Activated CD4-positive, alpha-beta T cell treated with anti-CD3 and anti-CD28 coated beads, Interleukin-2, Interleukin-4, amounts not matched to agents 100 ng/mL and 50 ng/mL, durations not matched to agents 16 hours and 8 hours (primary cell): Measurements from ENCODE around the gene SSX4.
"Not testable (repeated sequence)": the region's sequence is repeated elsewhere in the genome, so short reads cannot be mapped to it uniquely, and the experiment has no call there.

Source experiments
- DNase-seq: peaks from one replicate; pipeline ENCODE4 v3.0.0-alpha.2; 2020; ENCODE audit warnings: low spot score

The SSX4 gene

GRCh38 chrX:48383239-48383638, at the start of gene SSX4:
TSS of gene SSX4 (plus strand) at chrX:48383539. CDS start at chrX:48384054, 515 bp downstream.
- not testable (repeated sequence) for DNase-seq

GRCh38 chrX:48346059-48346458, 37.3 kb upstream of the SSX4 start:
- not testable (repeated sequence) for DNase-seq

GRCh38 chrX:48356315-48357094, 26.8 kb upstream of the SSX4 start, which contains the start of gene SSX3:
TSS of gene SSX3 (minus strand) at chrX:48356703. CDS start at chrX:48355249, 1,454 bp downstream.
- not testable (repeated sequence) for DNase-seq

- DNase-seq = no peak
Observed at GRCh38 chrX:48357681-48358080, 25.7 kb upstream of the SSX4 start.

GRCh38 chrX:48359281-48359680, 24.1 kb upstream of the SSX4 start:
- DNase-seq = not testable (repeated sequence)

- not testable (repeated sequence) for DNase-seq
Observed at GRCh38 chrX:48367717-48368408, 15.5 kb upstream of the SSX4 start.

- DNase-seq = not testable (repeated sequence)
Observed at GRCh38 chrX:48370408-48370807, 12.9 kb upstream of the SSX4 start.

- not testable (repeated sequence) for DNase-seq
Observed at GRCh38 chrX:48396931-48397330, 13.6 kb downstream of the SSX4 start.

- DNase-seq = not testable (repeated sequence)
Observed at GRCh38 chrX:48397825-48398224, 14.5 kb downstream of the SSX4 start.

GRCh38 chrX:48411860-48412259, 28.5 kb downstream of the SSX4 start, which contains the start of gene SSX4B:
TSS of gene SSX4B (minus strand) at chrX:48411960. CDS start at chrX:48411372, 588 bp downstream.
- not testable (repeated sequence) for DNase-seq

- DNase-seq = not testable (repeated sequence)
Observed at GRCh38 chrX:48427027-48427716, 43.8 kb downstream of the SSX4 start.

- not testable (repeated sequence) for DNase-seq
Observed at GRCh38 chrX:48429606-48430005, 46.3 kb downstream of the SSX4 start.

- not testable (repeated sequence) for DNase-seq
Observed at GRCh38 chrX:48430166-48430565, 46.8 kb downstream of the SSX4 start.

GRCh38 chrX:48433713-48434112, 50.4 kb downstream of the SSX4 start:
- not testable (repeated sequence) for DNase-seq
